HEK293T (cell line): ENCODE results near the gene PREP.

ENCODE experiments used
- CTCF ChIA-PET: fragments of 350-600 bp; formaldehyde crosslinking; extraction: SDS; loops from one replicate; lab custom pipeline; 2021; ENCODE audit warnings: antibody characterized with exemption, inconsistent platforms; lab: Yijun Ruan, JAX
- POLR2A ChIA-PET: fragments of 350-600 bp; formaldehyde crosslinking; extraction: SDS; loops from one replicate; lab custom pipeline; 2020; ENCODE audit warnings: antibody characterized with exemption, inconsistent platforms; lab: Yijun Ruan, JAX
- DNase-seq: peaks from one replicate; pipeline ENCODE4 v3.0.0; 2012; ENCODE audit warnings: mixed read lengths; ENCODE audit errors: extremely low spot score
- ARNT ChIP-seq: fragments of 450-650 bp; IDR thresholded peaks from 2 replicates; pipeline ENCODE4 v1.6.1; 2017; ENCODE audit warnings: mild to moderate bottlenecking
- BHLHE40 ChIP-seq: fragments of 450-650 bp; IDR thresholded peaks from 2 replicates; pipeline ENCODE4 v1.6.1; 2016; ENCODE audit warnings: mild to moderate bottlenecking, moderate library complexity, borderline replicate concordance
- CTBP1 ChIP-seq: fragments of 450-650 bp; IDR thresholded peaks from 2 replicates; pipeline ENCODE4 v1.6.1; 2016; ENCODE audit warnings: borderline replicate concordance
- ELF4 ChIP-seq: fragments of 450-650 bp; IDR thresholded peaks from 2 replicates; pipeline ENCODE4 v1.6.1; 2017; ENCODE audit warnings: antibody characterized with exemption
- FOXA1 ChIP-seq: fragments of 450-650 bp; IDR thresholded peaks from 2 replicates; pipeline ENCODE4 v1.6.1; 2016; ENCODE audit warnings: mild to moderate bottlenecking
- FOXK2 ChIP-seq: fragments of 450-650 bp; IDR thresholded peaks from 2 replicates; pipeline ENCODE4 v1.6.1; 2016; ENCODE audit warnings: mild to moderate bottlenecking
- FOXM1 ChIP-seq: fragments of 450-650 bp; IDR thresholded peaks from 2 replicates; pipeline ENCODE4 v1.6.1; 2017; ENCODE audit warnings: mild to moderate bottlenecking, borderline replicate concordance
- HDGF ChIP-seq: fragments of 450-650 bp; IDR thresholded peaks from 2 replicates; pipeline ENCODE4 v1.6.1; 2017; ENCODE audit warnings: antibody characterized with exemption, borderline replicate concordance
- L3MBTL2 ChIP-seq: fragments of 450-650 bp; conservative IDR thresholded peaks from 2 replicates; pipeline ENCODE4 v1.6.1; 2016; ENCODE audit warnings: mild to moderate bottlenecking
- LEF1 ChIP-seq: fragments of 450-650 bp; IDR thresholded peaks from 2 replicates; pipeline ENCODE4 v1.6.1; 2017; ENCODE audit warnings: mild to moderate bottlenecking, borderline replicate concordance
- NFRKB ChIP-seq: fragments of 450-650 bp; IDR thresholded peaks from 2 replicates; pipeline ENCODE4 v1.6.1; 2016; ENCODE audit warnings: mild to moderate bottlenecking, moderate library complexity
- SP1 ChIP-seq: fragments of 450-650 bp; IDR thresholded peaks from 2 replicates; pipeline ENCODE4 v1.6.1; 2017
- SUZ12 ChIP-seq: fragments of 450-650 bp; IDR thresholded peaks from 2 replicates; pipeline ENCODE4 v1.6.1; 2016; ENCODE audit warnings: mild to moderate bottlenecking
- TARDBP ChIP-seq: fragments of 450-650 bp; IDR thresholded peaks from 2 replicates; pipeline ENCODE4 v1.6.1; 2016
- ZNF384 ChIP-seq: fragments of 450-650 bp; IDR thresholded peaks from 2 replicates; pipeline ENCODE4 v1.6.1; 2016
- TF ChIP-seq, protein P1 (sequence below): fragments of 450-650 bp; IDR thresholded peaks from 2 replicates; pipeline ENCODE4 v1.6.1; 2016

PREP gene

DNA sequence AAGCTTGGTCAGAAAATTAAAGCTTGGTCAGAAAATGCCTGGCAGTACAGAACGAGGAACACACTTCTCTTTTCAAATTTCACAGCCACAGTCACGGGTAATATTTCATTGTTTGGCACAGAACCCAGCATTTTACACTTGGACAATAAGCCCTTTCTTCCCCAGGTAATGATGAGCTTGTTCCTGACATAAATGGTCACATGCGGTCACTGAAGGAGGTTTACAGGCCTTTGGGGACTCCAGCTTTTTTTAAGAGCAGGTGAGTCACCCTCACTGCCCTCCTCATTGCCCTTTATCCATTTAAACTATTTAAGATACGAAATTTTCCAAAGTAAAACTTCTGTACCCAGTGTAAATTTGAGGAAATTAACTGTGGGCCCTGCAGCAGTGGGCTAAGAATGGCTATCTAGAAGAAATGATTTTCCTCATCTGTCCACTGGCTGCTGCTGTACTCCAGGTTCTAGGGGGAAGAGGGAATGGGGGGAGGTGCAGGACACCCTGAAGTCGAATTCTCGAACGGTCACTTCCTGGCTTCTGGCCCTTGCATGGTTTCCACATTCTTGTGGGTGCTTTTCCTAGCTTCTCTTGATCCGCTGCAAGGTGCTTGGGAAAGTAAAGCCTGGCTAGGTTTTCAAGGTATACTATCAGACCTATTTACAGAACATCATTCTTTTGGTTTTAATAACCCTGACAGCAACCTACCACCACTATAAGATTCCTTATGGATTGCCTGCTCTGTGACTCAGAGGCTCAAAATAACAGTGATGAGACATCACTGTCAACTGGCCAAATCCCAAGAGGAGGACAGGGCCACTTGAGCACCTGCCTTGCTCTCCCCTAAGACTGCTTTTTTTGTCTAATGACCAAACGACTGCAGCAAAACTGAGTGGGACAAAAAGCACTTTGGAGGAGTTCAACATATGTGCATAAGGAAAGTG is 75.8 kb downstream of the PREP start:
- no peak for DNase-seq
- CTCF ChIA-PET: interaction anchor here (1.0 to 1.3 kb wide), 2 partner anchors 9 to 36 kb away, joined by 3 read pairs; no protein-coding TSS in a partner anchor
- POLR2A ChIA-PET: no interaction called here
- TF ChIP-seq FOXA1 (no peak), SUZ12 (no peak), FOXM1 (no peak), NFRKB (no peak), LEF1 (no peak), FOXK2 (no peak), HDGF (no peak), L3MBTL2 (no peak), ELF4 (no peak), SP1 (no peak), BHLHE40 (no peak), TARDBP (no peak), ARNT (no peak), CTBP1 (no peak)
- TF ChIP-seq, protein P1, sequence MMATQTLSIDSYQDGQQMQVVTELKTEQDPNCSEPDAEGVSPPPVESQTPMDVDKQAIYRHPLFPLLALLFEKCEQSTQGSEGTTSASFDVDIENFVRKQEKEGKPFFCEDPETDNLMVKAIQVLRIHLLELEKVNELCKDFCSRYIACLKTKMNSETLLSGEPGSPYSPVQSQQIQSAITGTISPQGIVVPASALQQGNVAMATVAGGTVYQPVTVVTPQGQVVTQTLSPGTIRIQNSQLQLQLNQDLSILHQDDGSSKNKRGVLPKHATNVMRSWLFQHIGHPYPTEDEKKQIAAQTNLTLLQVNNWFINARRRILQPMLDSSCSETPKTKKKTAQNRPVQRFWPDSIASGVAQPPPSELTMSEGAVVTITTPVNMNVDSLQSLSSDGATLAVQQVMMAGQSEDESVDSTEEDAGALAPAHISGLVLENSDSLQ: no peak

DNA sequence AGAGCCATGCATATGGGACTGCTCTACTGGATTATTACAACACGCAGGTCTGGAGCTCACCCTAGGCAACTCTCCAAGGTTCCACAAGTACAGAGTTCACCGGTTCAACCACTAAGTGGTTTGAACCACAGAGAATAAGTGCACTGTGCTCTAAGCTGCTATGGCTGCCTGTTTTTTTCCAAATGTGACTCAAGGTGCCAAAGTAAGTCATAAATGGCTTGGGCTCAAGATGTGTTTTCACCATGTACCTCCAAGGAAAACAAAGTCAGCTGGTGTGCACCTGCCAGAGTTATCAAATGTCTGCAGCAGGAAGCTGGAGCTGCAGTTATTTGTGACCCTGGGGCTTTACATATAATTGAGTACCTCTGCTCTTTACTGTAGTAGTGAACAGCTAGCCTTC is 76.7 kb downstream of the PREP start:
- ChIA-PET CTCF (interaction anchor here (1.0 to 1.3 kb wide), 2 partner anchors 8 to 37 kb away, joined by 3 read pairs; no protein-coding TSS in a partner anchor), POLR2A (no interaction called here)
- DNase-seq: no peak
- TF ChIP-seq HDGF: no peak
- TF ChIP-seq BHLHE40: no peak
- TF ChIP-seq, protein P1: no peak
- no peak for TF ChIP-seq SUZ12
- TF ChIP-seq LEF1: no peak

DNA sequence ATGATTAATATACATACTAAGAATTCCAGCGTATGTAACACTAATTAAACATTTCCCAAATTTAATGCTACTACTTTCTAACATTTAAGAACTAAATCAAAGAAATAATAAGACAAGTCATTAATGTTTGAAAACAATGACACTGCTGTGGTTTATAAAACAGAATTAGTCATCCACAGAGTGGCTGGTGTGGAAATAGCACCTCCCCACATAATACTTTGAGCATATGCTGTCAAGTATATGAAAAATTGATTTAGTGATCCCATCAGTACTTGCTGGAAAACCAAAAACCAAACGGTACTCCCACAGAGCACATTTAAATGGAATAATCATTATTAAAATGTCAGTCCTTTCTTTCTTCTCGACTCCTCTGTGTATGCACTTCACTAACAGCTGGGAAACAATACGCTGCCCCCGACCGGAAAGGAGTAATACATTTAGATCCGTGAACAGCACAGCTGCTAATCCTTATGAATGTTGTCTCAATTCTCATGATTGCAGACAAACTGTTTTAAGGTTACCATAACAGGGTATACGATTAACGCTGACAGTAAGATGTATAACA is 78.4 kb downstream of the PREP start:
- ChIA-PET CTCF (no interaction called here), POLR2A (no interaction called here)
- TF ChIP-seq NFRKB: no peak
- no peak for TF ChIP-seq HDGF
- TF ChIP-seq SP1: no peak
- no peak for TF ChIP-seq TARDBP
- TF ChIP-seq BHLHE40: no peak
- TF ChIP-seq ARNT: no peak
- TF ChIP-seq, protein P1: no peak
- TF ChIP-seq SUZ12: no peak
- TF ChIP-seq FOXM1: no peak
- no peak for TF ChIP-seq FOXA1
- TF ChIP-seq LEF1: no peak
- no peak for TF ChIP-seq CTBP1
- no peak for TF ChIP-seq ELF4
- no peak for TF ChIP-seq L3MBTL2
- no peak for DNase-seq

DNA sequence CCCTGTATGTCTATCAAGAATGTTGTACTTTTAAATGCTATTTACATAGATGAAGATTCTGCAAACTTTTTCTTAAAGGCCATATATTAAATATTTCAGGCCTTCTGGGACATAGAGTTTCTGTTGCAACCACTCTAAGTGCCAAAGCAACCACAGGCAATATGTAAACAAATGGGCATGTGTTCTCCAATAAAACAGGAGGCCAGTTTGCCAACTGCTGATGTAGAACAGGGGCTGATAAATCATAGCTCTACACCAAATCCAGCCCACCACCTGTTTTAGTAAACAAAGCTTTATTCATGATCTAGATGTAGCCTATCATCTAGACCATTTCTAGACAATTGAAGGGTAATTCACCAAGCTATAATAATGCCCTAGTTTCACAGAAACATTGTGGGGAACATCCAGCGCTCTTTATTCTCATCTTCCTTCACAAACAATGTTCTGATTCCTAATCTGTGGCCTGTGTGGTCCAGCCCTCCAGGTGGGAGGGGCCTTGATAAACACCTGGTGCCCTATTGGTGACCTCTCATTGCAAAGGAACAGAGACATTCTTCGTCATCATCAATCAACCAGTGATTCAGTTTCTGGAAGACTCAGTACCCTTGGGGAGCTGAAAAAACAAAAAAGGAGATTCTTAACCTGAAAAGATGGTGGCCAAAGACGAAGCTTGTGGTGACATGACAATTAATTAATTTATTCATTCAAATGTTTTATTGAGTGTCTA is 80.2 kb downstream of the PREP start:
- DNase-seq: no peak
- ChIA-PET CTCF (no interaction called here), POLR2A (no interaction called here)
- TF ChIP-seq TARDBP: no peak
- no peak for TF ChIP-seq LEF1
- TF ChIP-seq FOXK2: no peak
- TF ChIP-seq ZNF384: no peak
- no peak for TF ChIP-seq FOXA1
- TF ChIP-seq SP1: no peak
- TF ChIP-seq SUZ12: no peak
- no peak for TF ChIP-seq BHLHE40

DNA sequence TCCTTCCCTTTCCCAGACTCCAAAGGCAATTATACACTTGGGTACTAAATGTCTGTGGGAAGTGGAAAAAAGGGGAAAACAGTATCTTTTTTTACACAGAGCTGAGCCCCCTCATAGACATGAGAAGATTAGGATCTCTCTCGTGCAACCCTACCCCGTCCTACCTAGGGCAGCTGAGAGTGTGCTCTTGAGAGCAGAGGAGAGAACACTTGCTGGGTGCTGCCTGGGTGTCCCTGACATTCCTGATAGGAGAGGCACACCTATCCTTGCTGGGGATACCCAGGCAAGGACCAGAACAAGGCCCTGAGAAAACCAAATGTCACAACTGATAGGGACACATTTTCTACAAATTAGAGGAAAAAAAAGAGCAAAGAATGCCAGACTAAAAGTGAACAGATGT is 81.2 kb downstream of the PREP start:
- ChIA-PET POLR2A (no interaction called here), CTCF (no interaction called here)
- TF ChIP-seq FOXA1: no peak
- no peak for TF ChIP-seq SUZ12
- no peak for TF ChIP-seq FOXK2
- TF ChIP-seq ARNT: no peak
- no peak for TF ChIP-seq NFRKB
- TF ChIP-seq FOXM1: no peak
- TF ChIP-seq SP1: no peak
- no peak for TF ChIP-seq BHLHE40
- TF ChIP-seq L3MBTL2: no peak
- no peak for TF ChIP-seq ELF4
- TF ChIP-seq LEF1: no peak
- TF ChIP-seq CTBP1: no peak
- TF ChIP-seq, protein P1: no peak
- DNase-seq: no peak
